ENCODE measurements around the gene MARK4.

The MARK4 gene

GRCh38 chr19:45305421-45305820 lies 54.4 kb downstream of the MARK4 start:
- TF ChIP-seq ZC3H10 (CRISPR knock-in tag; IDR thresholded peaks at IDR 0.05) (no peak), PATZ1 (CRISPR knock-in tag; IDR thresholded peaks at IDR 0.05; ENCODE audit: borderline replicate concordance) (no peak), CREB5 (CRISPR knock-in tag; IDR thresholded peaks at IDR 0.05; ENCODE audit: low read depth) (no peak), CSRNP3 (CRISPR knock-in tag; IDR thresholded peaks at IDR 0.05) (no peak), ZFP3 (CRISPR knock-in tag; IDR thresholded peaks at IDR 0.05) (no peak), ISL1 (CRISPR knock-in tag; IDR thresholded peaks at IDR 0.05) (no peak), ZNF70 (CRISPR knock-in tag; IDR thresholded peaks at IDR 0.05) (no peak), ZNF8 (CRISPR knock-in tag; IDR thresholded peaks at IDR 0.05) (no peak), CSDC2 (CRISPR knock-in tag; IDR thresholded peaks at IDR 0.05) (no peak), TSHZ2 (CRISPR knock-in tag; IDR thresholded peaks at IDR 0.05) (no peak), OSR1 (CRISPR knock-in tag; IDR thresholded peaks at IDR 0.05) (no peak), SNAI2 (CRISPR knock-in tag; IDR thresholded peaks at IDR 0.05) (no peak), POU6F1 (CRISPR knock-in tag; IDR thresholded peaks at IDR 0.05; ENCODE audit: borderline replicate concordance, low read depth) (no peak), BACH2 (CRISPR knock-in tag; IDR thresholded peaks at IDR 0.05; ENCODE audit: borderline replicate concordance) (no peak)
- ATAC-seq: peak; percentile 31; the same call in 2 of the 3 replicates

- TF ChIP-seq ESRRG (CRISPR knock-in tag; IDR thresholded peaks at IDR 0.05) (no peak), PPARA (CRISPR knock-in tag; IDR thresholded peaks at IDR 0.05; ENCODE audit: borderline replicate concordance) (no peak), RARB (CRISPR knock-in tag; IDR thresholded peaks at IDR 0.05) (no peak), PATZ1 (CRISPR knock-in tag; IDR thresholded peaks at IDR 0.05; ENCODE audit: borderline replicate concordance) (no peak), TOX (CRISPR knock-in tag; IDR thresholded peaks at IDR 0.05; ENCODE audit: borderline replicate concordance) (no peak), BACH2 (CRISPR knock-in tag; IDR thresholded peaks at IDR 0.05; ENCODE audit: borderline replicate concordance) (no peak), ZFP3 (CRISPR knock-in tag; IDR thresholded peaks at IDR 0.05) (no peak), CSRNP3 (CRISPR knock-in tag; IDR thresholded peaks at IDR 0.05) (no peak), GLIS3 (CRISPR knock-in tag; IDR thresholded peaks at IDR 0.05) (no peak), ISL1 (CRISPR knock-in tag; IDR thresholded peaks at IDR 0.05) (no peak)
- ATAC-seq: peak; percentile 10; the same call in 2 of the 3 replicates
These were observed 55.0 kb downstream of the MARK4 start for GRCh38 chr19:45306040-45306439.
